Measurements from ENCODE around the gene INPP4A. TPM values are rescaled to one million over a fixed set of nuclear protein-coding genes. Genes with fewer than 3 reads are reported as not detected.

The INPP4A gene
- total RNA-seq, 2 experiments from 2014 or later, result 40.5 to 41.7 TPM

DNA sequence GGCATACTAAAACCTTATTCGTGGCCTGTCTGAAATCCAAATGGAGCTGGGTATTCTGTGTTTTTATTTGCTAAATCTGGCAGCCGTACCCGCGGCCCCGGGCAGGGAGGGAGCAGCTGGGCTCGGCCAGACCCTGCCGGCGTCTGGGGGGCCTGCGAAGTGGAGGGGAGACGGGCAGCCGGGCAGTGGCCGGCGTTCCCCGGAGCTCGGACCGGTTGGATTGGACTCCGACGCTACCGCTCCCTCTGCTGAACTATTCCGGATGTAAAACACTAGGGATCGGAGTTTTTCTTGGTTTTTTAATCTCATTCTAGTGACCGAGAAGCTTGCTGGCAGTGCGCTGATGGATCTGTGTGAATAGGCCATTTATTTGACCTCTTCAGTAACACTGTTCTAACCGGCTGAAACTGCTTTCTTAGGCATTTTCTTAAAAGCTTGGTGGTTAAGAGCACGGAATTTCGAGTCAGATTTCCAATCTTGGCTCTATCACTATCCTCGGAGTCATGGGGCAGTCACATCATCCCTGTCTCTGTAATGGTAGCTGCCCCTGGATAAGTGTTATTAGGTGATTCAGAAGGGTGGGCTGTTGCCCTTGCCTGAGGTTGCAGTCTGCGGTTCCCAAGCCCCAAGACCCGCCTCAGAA is 164.4 kb downstream of the INPP4A start:
- ChIA-PET CTCF (interaction anchor here (1.0 kb wide), 1 partner anchor 25 kb away, joined by 5 read pairs; no protein-coding TSS in a partner anchor), POLR2A (interaction anchor here (0.6 to 1.2 kb wide), 3 partner anchors 26 to 688 kb away, joined by 3 to 5 read pairs (median 4); no protein-coding TSS in a partner anchor)

DNA sequence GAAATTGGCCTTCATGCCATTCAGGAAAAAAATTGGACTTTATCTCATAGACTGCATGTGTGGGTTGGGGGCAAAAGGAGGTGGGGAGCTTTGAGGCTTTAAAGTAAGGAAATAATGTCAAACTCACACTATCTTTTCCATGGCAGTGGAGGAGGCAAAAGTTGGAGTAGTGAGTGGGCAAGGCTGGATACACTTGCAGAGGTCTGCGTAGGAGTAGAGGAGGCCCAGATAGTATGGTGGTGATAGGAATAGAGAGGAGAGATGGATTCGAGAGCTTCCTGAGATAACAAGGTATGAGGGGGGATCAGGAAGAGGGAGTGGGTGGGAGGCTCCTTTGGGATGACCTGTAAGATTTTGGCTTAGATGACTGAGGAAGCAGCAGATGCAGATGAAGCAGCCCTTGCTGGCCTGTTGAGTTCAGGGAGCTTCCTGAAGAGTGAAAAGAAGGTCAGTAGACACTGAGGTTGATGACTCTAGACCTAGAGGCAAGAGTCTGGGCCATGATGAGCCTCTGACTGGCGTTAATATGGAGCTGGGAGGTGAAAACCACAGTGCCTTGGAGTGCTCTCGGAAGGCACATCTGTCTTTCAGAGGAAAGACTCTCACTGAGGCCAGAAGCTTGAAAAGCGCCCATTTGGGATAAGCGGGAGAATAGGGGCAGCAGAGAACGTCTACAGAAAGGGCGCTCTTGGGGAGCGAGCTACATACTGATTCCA is 169.5 kb downstream of the INPP4A start:
- CTCF ChIA-PET, result no interaction called here
- POLR2A ChIA-PET, result no interaction called here

DNA sequence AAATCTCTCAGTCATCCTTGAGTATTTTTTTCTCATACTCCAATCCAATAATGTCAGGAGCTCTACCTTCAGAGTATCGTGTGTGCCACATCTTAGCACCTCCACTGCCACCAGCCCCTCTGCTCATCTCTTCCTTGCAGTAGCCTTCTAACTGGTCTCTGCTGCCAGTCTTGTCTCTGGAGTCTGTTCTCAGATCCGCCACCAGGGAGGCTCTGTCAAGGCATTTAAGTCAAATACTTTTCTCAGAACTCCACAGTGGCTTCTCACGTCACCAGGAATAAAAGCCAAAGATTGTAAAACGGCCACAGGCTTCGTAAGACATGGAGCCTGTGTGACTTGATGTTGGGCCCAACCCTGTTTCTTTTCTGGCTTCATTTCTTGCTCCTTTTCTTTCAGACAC is 170.8 kb downstream of the INPP4A start:
- ChIA-PET CTCF (no interaction called here), POLR2A (no interaction called here)

DNA sequence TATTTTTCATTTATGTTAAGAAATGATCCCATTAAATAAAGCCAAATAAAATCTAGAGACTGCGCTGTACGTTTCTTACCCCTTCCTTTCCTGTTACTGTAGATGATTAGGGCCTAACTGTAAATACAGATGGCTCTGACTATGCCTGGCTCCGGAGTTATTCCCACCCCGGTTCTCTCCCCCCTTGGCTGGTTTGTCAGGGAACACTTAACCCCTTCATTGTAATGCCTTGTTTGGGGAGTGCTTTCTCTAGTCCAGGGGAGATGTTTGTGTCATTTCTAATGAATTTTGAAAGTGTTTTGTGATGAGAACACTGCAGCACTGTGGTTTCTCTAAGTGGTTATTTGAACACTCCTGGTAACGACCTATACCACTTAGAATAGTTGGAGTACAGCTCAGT is 172.5 kb downstream of the INPP4A start:
- CTCF ChIA-PET, result no interaction called here
- POLR2A ChIA-PET, result no interaction called here

DNA sequence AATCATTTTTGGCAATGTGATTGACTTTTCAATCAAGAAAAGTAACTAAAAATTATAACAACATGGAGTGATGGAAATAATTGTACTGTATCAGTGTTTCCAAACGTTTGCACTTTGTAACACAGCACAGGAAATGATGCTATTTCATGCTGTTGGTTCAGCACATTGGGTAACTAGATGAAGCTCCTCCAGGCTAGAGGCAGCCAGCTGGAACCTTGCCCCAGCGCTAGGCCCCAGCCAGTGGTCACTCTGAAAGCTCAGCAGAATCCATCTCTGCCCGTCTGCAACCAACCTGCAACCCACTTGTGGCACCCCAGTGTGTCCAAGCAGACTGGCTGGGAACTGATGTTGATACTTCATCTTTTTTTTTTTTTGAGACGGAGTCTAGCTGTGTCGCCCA is 179.0 kb downstream of the INPP4A start:
- POLR2A ChIA-PET, result no interaction called here
- CTCF ChIA-PET, result no interaction called here

DNA sequence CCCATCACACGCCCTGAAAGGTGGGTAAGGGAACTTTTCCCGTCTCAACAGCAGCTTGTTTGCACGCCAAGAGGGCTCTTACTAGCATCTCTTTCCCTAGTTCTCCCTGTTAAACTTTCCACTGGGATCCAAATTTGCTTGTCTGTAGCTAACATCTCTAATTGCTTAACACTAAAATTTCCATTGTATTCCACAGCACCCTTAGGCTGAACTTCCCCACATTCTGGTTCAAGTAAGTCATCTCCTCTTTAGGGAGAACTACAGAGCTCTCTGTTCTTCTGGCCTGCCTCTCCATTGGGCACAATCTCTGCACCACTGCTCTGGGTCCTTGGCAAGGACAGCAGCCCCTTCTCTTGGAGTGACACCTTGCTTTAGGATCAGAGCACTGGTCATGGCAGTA is 187.7 kb downstream of the INPP4A start:
- POLR2A ChIA-PET, result no interaction called here
- CTCF ChIA-PET, result interaction anchor here (1.0 to 1.8 kb wide), 3 partner anchors 10 to 139 kb away, joined by 3 to 4 read pairs (median 3); no protein-coding TSS in a partner anchor

DNA sequence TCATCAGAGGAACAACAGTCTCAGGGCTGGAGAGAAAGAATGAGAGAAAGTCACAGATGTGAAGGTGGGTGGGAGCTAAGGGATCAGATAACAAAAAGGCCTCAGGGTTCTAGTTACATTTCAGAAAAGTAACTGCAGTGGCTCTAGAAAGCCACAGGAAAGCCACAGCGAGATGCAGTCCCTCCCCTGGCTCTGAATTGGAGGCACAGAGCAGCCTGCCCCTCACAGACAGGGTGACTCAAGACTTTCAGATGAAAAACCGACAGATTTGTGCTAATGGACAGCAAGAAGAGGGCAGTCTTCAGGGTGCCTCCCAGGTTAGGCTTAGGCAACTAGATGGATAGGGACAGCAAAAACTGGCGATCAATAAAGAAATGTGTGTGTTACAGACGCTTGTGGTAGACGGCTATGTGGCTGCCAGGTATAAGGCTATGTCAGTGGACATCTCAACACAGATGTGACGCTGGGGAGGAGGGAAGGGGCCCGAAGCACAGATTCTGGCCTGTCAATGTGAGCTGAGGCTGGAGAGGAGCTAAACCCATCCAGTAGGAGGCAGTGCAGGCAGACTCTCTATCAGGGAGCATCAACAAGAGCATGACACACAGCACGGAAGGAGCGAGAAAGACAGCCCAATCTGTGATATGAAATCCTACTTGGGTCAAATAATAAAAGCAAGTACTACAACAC is 189.9 kb downstream of the INPP4A start:
- POLR2A ChIA-PET, result interaction anchor here (0.6 to 1.0 kb wide), 2 partner anchors 26 to 185 kb away, joined by 5 to 11 read pairs; partner anchors contain the start of genes COA5 and UNC50
- CTCF ChIA-PET, result interaction anchor here (0.9 to 1.9 kb wide), 6 partner anchors 13 to 432 kb away, joined by 3 to 7 read pairs (median 4); partner anchors contain the start of genes COA5 and UNC50

DNA sequence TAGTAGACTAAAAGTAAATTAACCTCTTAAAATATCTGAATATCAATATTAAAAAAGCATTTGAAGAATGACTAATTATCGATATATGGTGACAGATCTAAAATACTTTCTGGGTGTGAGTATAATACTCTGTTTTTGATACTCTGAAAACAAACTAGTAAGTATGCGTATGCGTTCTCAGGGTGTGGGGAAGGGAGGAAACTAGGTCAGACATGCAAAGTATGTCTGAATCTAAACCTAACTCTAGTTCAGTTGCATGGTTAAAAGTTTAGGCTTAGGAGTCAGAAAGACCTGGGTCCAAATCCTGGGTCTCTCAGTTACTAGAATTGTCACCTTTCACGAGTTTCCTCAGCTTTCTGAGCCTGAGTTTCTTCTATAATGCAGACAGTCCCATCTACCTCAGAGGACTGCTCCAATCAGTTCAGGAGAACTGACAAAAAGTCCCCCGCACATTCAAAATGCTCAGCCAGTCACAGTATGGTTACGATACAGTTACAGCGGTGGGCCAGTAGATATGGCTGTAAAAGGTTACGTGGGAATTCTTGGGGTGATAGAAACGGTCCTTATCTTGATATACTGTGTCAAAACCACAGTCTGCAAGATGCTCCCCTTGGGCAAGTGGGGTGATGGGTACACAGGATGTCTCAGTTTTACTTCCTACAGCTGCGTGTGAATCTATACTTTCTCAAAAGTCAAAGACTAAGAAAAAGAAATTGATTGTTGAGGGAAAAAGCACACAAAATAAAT is 192.9 kb downstream of the INPP4A start:
- ChIA-PET POLR2A (no interaction called here), CTCF (interaction anchor here (0.9 kb wide), 1 partner anchor 12 kb away, joined by 3 read pairs; no protein-coding TSS in a partner anchor)

DNA sequence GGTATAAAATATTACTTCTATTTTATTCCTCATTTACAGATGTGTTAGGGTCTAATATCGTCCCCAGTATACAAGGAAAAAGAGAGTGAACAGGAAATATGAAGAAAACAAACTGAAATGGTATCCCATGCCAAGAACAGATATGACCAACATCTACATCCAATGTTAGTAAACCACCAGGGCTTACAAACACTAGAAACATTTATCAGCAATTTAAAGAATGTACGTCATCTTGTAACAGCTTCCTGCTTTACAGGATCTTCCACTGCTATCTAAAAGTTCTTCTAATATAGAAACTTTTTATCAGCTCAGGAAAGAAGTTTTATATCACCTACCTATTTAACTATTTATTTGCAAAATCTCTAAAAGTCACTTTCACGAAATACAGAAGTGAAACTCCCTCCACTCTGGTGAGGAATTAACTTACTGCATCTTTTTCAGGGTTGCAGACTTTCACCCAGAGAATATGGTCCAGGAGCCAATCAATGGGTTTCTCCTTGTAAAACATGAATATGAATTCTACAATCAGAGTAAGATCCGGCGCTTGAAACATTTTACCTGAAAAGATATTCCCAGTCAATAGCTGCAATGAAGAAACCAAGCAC is 198.9 kb downstream of the INPP4A start:
- ChIA-PET POLR2A (no interaction called here), CTCF (no interaction called here)

Other genes with a start within 250 kb of the INPP4A start
- gene CNGA3, start 98.4 kb upstream of the INPP4A start, total RNA-seq, result not detected
- 10 to 100 TPM; 25.5 to 28.5 TPM for gene COA5, start 163.7 kb downstream of the INPP4A start, total RNA-seq
- gene UNC50, start 163.7 kb downstream of the INPP4A start, total RNA-seq, result 10 to 100 TPM; 37.6 to 38.5 TPM

All from activated CD8-positive, alpha-beta memory T cell treated with anti-CD3 and anti-CD28 coated beads for 36 hours (primary cell).